Fibroblast of lung (primary cell): ENCODE results near the gene FN3K.

ENCODE experiments used
- EZH2 ChIP-seq: IDR thresholded peaks from 2 replicates; pipeline ENCODE4 v1.5.1; 2012; ENCODE audit warnings: low read length, control low read depth, mild to moderate bottlenecking; ENCODE audit errors: missing control alignments
- TF ChIP-seq, protein P1 (sequence below), 2 donors: IDR thresholded peaks in 1 of 2; conservative IDR thresholded peaks in 1 of 2; 1 replicate in 1 of 2; 2 replicates in 1 of 2; pipeline ENCODE4 v1.5.1; 2011 to 2012; ENCODE audit warnings: low read length in 2 of 2, control low read depth in 1 of 2, inconsistent platforms in 1 of 2, low read depth in 1 of 2, mild to moderate bottlenecking in 1 of 2

GRCh38 chr17:82794781-82795482 lies 59.5 kb downstream of the FN3K start:
- TF ChIP-seq EZH2 = no peak
- TF ChIP-seq, protein P1, sequence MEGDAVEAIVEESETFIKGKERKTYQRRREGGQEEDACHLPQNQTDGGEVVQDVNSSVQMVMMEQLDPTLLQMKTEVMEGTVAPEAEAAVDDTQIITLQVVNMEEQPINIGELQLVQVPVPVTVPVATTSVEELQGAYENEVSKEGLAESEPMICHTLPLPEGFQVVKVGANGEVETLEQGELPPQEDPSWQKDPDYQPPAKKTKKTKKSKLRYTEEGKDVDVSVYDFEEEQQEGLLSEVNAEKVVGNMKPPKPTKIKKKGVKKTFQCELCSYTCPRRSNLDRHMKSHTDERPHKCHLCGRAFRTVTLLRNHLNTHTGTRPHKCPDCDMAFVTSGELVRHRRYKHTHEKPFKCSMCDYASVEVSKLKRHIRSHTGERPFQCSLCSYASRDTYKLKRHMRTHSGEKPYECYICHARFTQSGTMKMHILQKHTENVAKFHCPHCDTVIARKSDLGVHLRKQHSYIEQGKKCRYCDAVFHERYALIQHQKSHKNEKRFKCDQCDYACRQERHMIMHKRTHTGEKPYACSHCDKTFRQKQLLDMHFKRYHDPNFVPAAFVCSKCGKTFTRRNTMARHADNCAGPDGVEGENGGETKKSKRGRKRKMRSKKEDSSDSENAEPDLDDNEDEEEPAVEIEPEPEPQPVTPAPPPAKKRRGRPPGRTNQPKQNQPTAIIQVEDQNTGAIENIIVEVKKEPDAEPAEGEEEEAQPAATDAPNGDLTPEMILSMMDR (conservative IDR thresholded peaks at IDR 0.05 in 1 of 2, IDR thresholded peaks at IDR 0.05 in 1 of 2; ENCODE audit: low read depth in 1 of 2, low read length in 2 of 2) = no peak
